Loucy (cell line): ENCODE results near the gene CACNA2D1.

ENCODE experiments used
- H2AFZ ChIP-seq: fragments of 200-600 bp; sonication (generic); 2 replicates; pipeline ENCODE4 v1.6.0; 2016; ENCODE audit warnings: antibody characterized with exemption, mild to moderate bottlenecking, low read length, moderate library complexity
- H3F3A ChIP-seq: fragments of 200-600 bp; 2 replicates; pipeline ENCODE4 v1.6.0; 2016; ENCODE audit warnings: antibody characterized with exemption, low read depth, mild to moderate bottlenecking
- H3K27me3 ChIP-seq: fragments of 200-600 bp; sonication (generic); 2 replicates; pipeline ENCODE4 v1.6.1; 2014; ENCODE audit warnings: low read length, mild to moderate bottlenecking; ENCODE audit not compliant: insufficient read depth, poor library complexity, severe bottlenecking
- H3K36me3 ChIP-seq: fragments of 200-600 bp; sonication (generic); 2 replicates; pipeline ENCODE4 v1.6.1; 2016; ENCODE audit warnings: low read length; ENCODE audit not compliant: insufficient read depth
- H3K4me1 ChIP-seq: fragments of 200-600 bp; sonication (generic); 2 replicates; pipeline ENCODE4 v1.5.1; 2014; ENCODE audit warnings: low read length, mild to moderate bottlenecking; ENCODE audit not compliant: insufficient read depth, poor library complexity, severe bottlenecking
- H3K4me2 ChIP-seq: fragments of 200-600 bp; sonication (generic); 2 replicates; pipeline ENCODE4 v1.6.0; 2014; ENCODE audit warnings: antibody characterized with exemption, low read length, low read depth, mild to moderate bottlenecking; ENCODE audit not compliant: poor library complexity, severe bottlenecking
- H3K4me3 ChIP-seq: fragments of 200-600 bp; sonication (generic); 2 replicates; pipeline ENCODE4 v1.5.1; 2014; ENCODE audit warnings: low read length, mild to moderate bottlenecking, mixed read lengths; ENCODE audit not compliant: poor library complexity, severe bottlenecking
- H3K79me2 ChIP-seq: fragments of 200-600 bp; sonication (generic); 2 replicates; pipeline ENCODE4 v1.6.1; 2014; ENCODE audit warnings: low read length; ENCODE audit not compliant: insufficient read depth
- H3K9ac ChIP-seq: fragments of 200-600 bp; sonication (generic); 2 replicates; pipeline ENCODE4 v1.6.0; 2014; ENCODE audit warnings: mild to moderate bottlenecking, low read depth, low read length, moderate library complexity; ENCODE audit not compliant: poor library complexity, severe bottlenecking
- H3K9me2 ChIP-seq: fragments of 200-600 bp; sonication (generic); replicated peaks from 2 replicates; pipeline ENCODE4 v1.6.1; 2016; ENCODE audit warnings: low read depth, low read length, mixed read lengths
- H3K9me3 ChIP-seq: fragments of 200-600 bp; sonication (generic); 2 replicates; pipeline ENCODE4 v1.6.1; 2014; ENCODE audit warnings: mild to moderate bottlenecking, antibody characterized with exemption, low read length, low read depth; ENCODE audit not compliant: insufficient read depth
- H4K20me1 ChIP-seq: fragments of 200-600 bp; sonication (generic); 2 replicates; pipeline ENCODE4 v1.6.0; 2014; ENCODE audit warnings: antibody characterized with exemption, low read length, mild to moderate bottlenecking; ENCODE audit not compliant: insufficient read depth, poor library complexity, severe bottlenecking
- EZH2phosphoT487 ChIP-seq: fragments of 200-600 bp; IDR thresholded peaks from 2 replicates; pipeline ENCODE4 v1.6.1; 2018; ENCODE audit warnings: antibody characterized with exemption, mild to moderate bottlenecking, moderate library complexity, borderline replicate concordance
- TF ChIP-seq, protein P1 (sequence below): fragments of 200-600 bp; sonication (generic); conservative IDR thresholded peaks from 2 replicates; pipeline ENCODE4 v1.5.1; 2014; ENCODE audit warnings: mild to moderate bottlenecking, antibody characterized with exemption, low read length

CACNA2D1 gene

DNA sequence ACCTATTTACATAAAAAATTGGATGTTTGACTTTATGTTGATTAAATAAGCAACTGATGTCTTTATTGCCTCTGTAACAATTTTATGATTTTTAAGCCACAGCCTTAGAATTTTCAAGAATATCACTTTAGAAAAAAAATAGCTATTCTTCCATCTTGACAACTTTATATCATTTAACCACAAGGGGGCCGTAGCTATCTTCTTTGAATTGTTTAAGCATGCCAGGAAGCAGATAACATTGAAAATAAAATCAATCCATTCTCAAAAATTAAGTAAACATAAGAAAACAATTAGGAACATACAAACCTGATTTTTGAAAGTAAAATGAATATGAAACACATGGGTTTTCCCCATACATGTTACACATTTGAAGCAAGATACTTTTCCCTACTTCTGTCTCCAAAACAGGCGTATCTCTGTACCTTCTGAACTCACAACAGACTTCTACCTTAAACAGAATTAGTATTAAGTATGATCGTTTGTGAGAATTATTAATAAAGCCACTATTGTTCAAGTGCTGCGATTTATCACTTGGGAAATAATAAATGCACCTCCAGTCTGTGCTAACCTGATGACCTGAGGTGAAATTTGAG lies 209.0 kb downstream of the CACNA2D1 start:
- H2AFZ ChIP-seq: no peak overlapping the region
- no peaks in the 10 kb centered on the region for H3K27me3 ChIP-seq

DNA sequence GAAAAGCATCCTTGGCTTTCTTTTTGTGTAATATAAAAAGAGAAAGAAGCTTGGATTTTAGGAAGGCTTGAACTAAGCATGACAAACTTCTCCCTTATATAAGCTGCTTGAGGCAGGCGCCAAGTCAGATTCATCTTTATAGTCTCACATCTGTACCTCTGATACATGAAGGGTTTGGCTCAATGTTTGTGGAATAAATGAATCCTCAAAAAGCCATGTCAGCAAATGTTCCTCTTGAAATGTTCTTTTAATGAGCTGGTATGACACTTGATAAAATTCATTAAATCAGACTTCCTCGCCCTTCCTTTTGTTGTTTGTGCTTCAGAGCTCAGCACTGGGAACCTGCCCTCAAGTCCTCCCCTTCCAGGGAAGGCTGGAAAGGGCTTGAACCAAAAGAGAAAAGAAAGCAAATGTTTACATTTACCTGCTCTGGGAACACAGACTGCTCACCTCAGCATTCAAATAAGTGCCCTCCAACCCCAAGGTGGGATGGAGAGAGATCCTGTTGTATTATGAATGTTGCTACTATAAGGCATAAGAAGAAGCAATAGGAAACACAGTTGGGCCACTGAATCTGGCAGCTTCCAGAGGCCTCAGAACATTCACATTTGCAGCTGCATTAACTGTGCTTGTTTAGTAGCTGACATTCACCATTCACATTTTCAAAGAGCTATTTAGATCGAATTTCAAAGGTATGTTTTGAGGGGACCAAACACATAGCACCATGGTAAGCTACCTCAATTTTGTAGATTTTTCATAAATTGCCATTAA lies 212.6 kb downstream of the CACNA2D1 start:
- TF ChIP-seq, protein P1, sequence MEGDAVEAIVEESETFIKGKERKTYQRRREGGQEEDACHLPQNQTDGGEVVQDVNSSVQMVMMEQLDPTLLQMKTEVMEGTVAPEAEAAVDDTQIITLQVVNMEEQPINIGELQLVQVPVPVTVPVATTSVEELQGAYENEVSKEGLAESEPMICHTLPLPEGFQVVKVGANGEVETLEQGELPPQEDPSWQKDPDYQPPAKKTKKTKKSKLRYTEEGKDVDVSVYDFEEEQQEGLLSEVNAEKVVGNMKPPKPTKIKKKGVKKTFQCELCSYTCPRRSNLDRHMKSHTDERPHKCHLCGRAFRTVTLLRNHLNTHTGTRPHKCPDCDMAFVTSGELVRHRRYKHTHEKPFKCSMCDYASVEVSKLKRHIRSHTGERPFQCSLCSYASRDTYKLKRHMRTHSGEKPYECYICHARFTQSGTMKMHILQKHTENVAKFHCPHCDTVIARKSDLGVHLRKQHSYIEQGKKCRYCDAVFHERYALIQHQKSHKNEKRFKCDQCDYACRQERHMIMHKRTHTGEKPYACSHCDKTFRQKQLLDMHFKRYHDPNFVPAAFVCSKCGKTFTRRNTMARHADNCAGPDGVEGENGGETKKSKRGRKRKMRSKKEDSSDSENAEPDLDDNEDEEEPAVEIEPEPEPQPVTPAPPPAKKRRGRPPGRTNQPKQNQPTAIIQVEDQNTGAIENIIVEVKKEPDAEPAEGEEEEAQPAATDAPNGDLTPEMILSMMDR: no peak
- no peak for TF ChIP-seq EZH2phosphoT487
- no peak overlapping the region for H2AFZ ChIP-seq
- no peaks in the 10 kb centered on the region for H3K36me3 ChIP-seq
- H3F3A ChIP-seq: no peaks in the 10 kb centered on the region
- no peak overlapping the region for H3K9ac ChIP-seq
- no peak overlapping the region for H3K4me3 ChIP-seq
- no peaks in the 10 kb centered on the region for H3K9me3 ChIP-seq
- H3K4me1 ChIP-seq: no peaks in the 10 kb centered on the region
- H4K20me1 ChIP-seq: no peaks in the 10 kb centered on the region
- H3K9me2 ChIP-seq: no peaks in the 10 kb centered on the region
- H3K27me3 ChIP-seq: no peaks in the 10 kb centered on the region
- H3K79me2 ChIP-seq: no peaks in the 10 kb centered on the region
- H3K4me2 ChIP-seq: no peak overlapping the region

More for the DNA sequence above, 209.0 kb downstream of the CACNA2D1 start:
- Histone ChIP-seq H3K9ac (no peak overlapping the region), H3K36me3 (no peaks in the 10 kb centered on the region), H4K20me1 (no peaks in the 10 kb centered on the region), H3K9me2 (no peaks in the 10 kb centered on the region), H3K4me2 (no peak overlapping the region), H3K9me3 (no peaks in the 10 kb centered on the region), H3K4me1 (no peaks in the 10 kb centered on the region), H3F3A (no peaks in the 10 kb centered on the region), H3K79me2 (no peaks in the 10 kb centered on the region), H3K4me3 (no peak overlapping the region)
- TF ChIP-seq, protein P1: peak; percentile 81
- no peak for TF ChIP-seq EZH2phosphoT487

DNA sequence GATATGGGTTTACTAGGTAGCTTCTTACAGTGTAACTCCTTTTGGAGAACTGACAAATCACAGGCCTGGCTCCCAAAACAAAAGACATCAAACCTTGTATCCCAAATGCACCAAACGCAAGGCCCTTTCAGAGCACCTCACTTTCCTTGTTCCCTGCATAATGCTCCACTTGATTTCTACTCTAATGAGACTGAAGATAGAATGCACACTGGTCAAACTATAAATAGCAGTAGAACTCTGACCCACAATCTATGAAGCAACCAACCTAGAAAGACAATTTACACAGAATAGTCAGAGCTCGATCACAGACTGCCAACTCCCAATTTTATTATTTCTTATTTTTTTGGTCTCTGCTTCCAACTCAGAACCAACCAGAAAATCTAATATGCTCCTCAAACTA lies 214.4 kb downstream of the CACNA2D1 start:
- no peak overlapping the region for H3K4me3 ChIP-seq
- H3F3A ChIP-seq: no peaks in the 10 kb centered on the region
- no peak overlapping the region for H3K4me2 ChIP-seq
- H3K79me2 ChIP-seq: no peaks in the 10 kb centered on the region
- no peak overlapping the region for H3K9ac ChIP-seq
- H3K9me2 ChIP-seq: no peaks in the 10 kb centered on the region
- no peaks in the 10 kb centered on the region for H3K4me1 ChIP-seq
- no peak for TF ChIP-seq EZH2phosphoT487
- TF ChIP-seq, protein P1: no peak
- H4K20me1 ChIP-seq: no peaks in the 10 kb centered on the region
- H3K9me3 ChIP-seq: no peaks in the 10 kb centered on the region
- H3K36me3 ChIP-seq: no peaks in the 10 kb centered on the region
- no peak overlapping the region for H2AFZ ChIP-seq
- H3K27me3 ChIP-seq: no peaks in the 10 kb centered on the region
